HG02798 (cell line): ENCODE measurements around the gene FILIP1L.

ENCODE experiments used
- ATAC-seq: cut with Tn5 transposase; IDR thresholded peaks from one replicate; pipeline ENCODE4 v1.9.1; 2021; ENCODE audit warnings: mild to moderate bottlenecking; ENCODE audit not compliant: unreplicated experiment, poor library complexity

Gene FILIP1L

GRCh38 chr3:100125161-100125938 lies 11.0 kb upstream of the FILIP1L start:
- ATAC-seq = no peak

- no peak for ATAC-seq
Measured at GRCh38 chr3:100124201-100124761, 10.0 kb upstream of the FILIP1L start.

GRCh38 chr3:100123112-100123511 lies 8.8 kb upstream of the FILIP1L start:
- ATAC-seq = no peak

GRCh38 chr3:100122321-100122720 lies 8.0 kb upstream of the FILIP1L start:
- ATAC-seq = no peak

- no peak for ATAC-seq
Measured at GRCh38 chr3:100120693-100121092, 6.4 kb upstream of the FILIP1L start.

GRCh38 chr3:100120012-100120411 lies 5.7 kb upstream of the FILIP1L start:
- ATAC-seq = no peak

- ATAC-seq = no peak
Measured at GRCh38 chr3:100117093-100117492, 2.8 kb upstream of the FILIP1L start.

GRCh38 chr3:100113723-100114412 lies 433 bp downstream of the FILIP1L start:
- ATAC-seq = no peak

GRCh38 chr3:100111728-100112127 lies 2.6 kb downstream of the FILIP1L start:
- ATAC-seq = no peak

- no peak for ATAC-seq
Measured at GRCh38 chr3:100110162-100110561, 4.1 kb downstream of the FILIP1L start.

GRCh38 chr3:100108464-100109079 lies 5.7 kb downstream of the FILIP1L start:
- ATAC-seq = no peak

GRCh38 chr3:100107221-100107814 lies 7.0 kb downstream of the FILIP1L start:
- ATAC-seq = no peak

GRCh38 chr3:100106531-100107141 lies 7.7 kb downstream of the FILIP1L start:
- no peak for ATAC-seq

GRCh38 chr3:100106094-100106493 lies 8.2 kb downstream of the FILIP1L start:
- ATAC-seq = no peak

GRCh38 chr3:100105501-100105900 lies 8.8 kb downstream of the FILIP1L start:
- peak; percentile 38 for ATAC-seq

- no peak for ATAC-seq
Measured at GRCh38 chr3:100104817-100105413, 9.4 kb downstream of the FILIP1L start.

GRCh38 chr3:100104442-100104798 lies 9.9 kb downstream of the FILIP1L start:
- peak; percentile 43 for ATAC-seq

- ATAC-seq = peak; percentile 91
Measured at GRCh38 chr3:100103558-100104441, 10.5 kb downstream of the FILIP1L start.

- ATAC-seq = no peak
Measured at GRCh38 chr3:100102757-100103156, 11.5 kb downstream of the FILIP1L start.
